ENCODE results near the gene ZSCAN26. TPM values are rescaled to one million over a fixed set of nuclear protein-coding genes. Genes with fewer than 3 reads are reported as not detected.

ZSCAN26 gene
- total and polyA plus RNA-seq, 2 of the 4 experiments (the other 2 are of a cell fraction), result 13.1 to 42.1 TPM

DNA sequence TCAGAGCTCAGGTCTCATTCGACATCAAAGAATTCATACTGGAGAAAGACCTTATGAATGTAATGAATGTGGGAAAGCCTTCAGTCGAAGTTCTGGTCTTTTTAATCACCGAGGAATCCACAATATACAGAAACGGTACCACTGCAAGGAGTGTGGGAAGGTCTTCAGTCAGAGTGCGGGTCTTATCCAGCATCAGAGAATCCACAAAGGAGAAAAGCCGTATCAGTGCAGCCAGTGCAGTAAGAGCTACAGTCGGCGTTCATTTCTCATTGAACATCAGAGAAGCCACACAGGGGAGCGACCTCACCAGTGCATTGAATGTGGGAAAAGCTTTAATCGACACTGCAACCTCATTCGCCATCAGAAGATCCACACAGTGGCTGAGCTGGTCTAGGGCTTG is 34.2 kb upstream of the ZSCAN26 start:
- peaks cover 15 to 21% of the 10 kb centered on the region in 2 experiments for H3K79me1 ChIP-seq (ENCODE audit: low read depth in 1 of 2, low read length in 2 of 2)
- H3K4ac ChIP-seq (ENCODE audit: low read depth, low read length), result no peak overlapping the region
- 0 out of 2 replicates have a peak, but pooled peaks cover 3% of the 10 kb centered on the region for H3K9me3 ChIP-seq (ENCODE audit: control insufficient read depth, insufficient read depth, low read length)
- no peak overlapping the region for H4K8ac ChIP-seq (ENCODE audit: low read depth in 2 of 2, low read length in 2 of 2)
- WGBS, 2 experiments (ENCODE audit: extremely low coverage in 2 of 2, insufficient read length in 1 of 2), result 100% methylated on average over 3 of the region's 11 CpGs; no CpG with 5 or more reads in 1 of the 2 experiments
- no peak for ATAC-seq (ENCODE audit: low read depth)
- H2AK5ac ChIP-seq (ENCODE audit: low read depth, low read length), result no peak overlapping the region
- no peaks in the 10 kb centered on the region for H4K20me1 ChIP-seq (ENCODE audit: insufficient read depth, low read length)
- no peak overlapping the region for H2BK120ac ChIP-seq (ENCODE audit: low read depth, low read length)
- H3K23ac ChIP-seq (ENCODE audit: low read depth, low read length), result no peak overlapping the region
- no peak overlapping the region for H3K14ac ChIP-seq (replicated peaks; ENCODE audit: low read depth, low read length)
- H3K9me1 ChIP-seq (ENCODE audit: insufficient read depth, low read length), result peaks cover 4% of the 10 kb centered on the region; the same call in 1 of the 2 replicates
- no peak overlapping the region for H4K91ac ChIP-seq (ENCODE audit: insufficient read depth, low read depth, low read length)
- TF ChIP-seq RCOR1 (IDR thresholded peaks at IDR 0.05; ENCODE audit: insufficient replicate concordance, low read length), result no peak
- TF ChIP-seq MXI1 (IDR thresholded peaks at IDR 0.05; ENCODE audit: borderline replicate concordance, low read depth, low read length), result no peak
- TF ChIP-seq SMC3 (IDR thresholded peaks at IDR 0.05; ENCODE audit: low read depth, low read length), result no peak
- TF ChIP-seq, protein P1, sequence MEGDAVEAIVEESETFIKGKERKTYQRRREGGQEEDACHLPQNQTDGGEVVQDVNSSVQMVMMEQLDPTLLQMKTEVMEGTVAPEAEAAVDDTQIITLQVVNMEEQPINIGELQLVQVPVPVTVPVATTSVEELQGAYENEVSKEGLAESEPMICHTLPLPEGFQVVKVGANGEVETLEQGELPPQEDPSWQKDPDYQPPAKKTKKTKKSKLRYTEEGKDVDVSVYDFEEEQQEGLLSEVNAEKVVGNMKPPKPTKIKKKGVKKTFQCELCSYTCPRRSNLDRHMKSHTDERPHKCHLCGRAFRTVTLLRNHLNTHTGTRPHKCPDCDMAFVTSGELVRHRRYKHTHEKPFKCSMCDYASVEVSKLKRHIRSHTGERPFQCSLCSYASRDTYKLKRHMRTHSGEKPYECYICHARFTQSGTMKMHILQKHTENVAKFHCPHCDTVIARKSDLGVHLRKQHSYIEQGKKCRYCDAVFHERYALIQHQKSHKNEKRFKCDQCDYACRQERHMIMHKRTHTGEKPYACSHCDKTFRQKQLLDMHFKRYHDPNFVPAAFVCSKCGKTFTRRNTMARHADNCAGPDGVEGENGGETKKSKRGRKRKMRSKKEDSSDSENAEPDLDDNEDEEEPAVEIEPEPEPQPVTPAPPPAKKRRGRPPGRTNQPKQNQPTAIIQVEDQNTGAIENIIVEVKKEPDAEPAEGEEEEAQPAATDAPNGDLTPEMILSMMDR (conservative IDR thresholded peaks at IDR 0.05; ENCODE audit: low read depth, low read length), result no peak
- TF ChIP-seq MAZ (IDR thresholded peaks at IDR 0.05; ENCODE audit: borderline replicate concordance, low read depth, low read length), result no peak
- TF ChIP-seq RFX5 (IDR thresholded peaks at IDR 0.05; ENCODE audit: low read depth, low read length), result no peak
- TF ChIP-seq, protein P2, sequence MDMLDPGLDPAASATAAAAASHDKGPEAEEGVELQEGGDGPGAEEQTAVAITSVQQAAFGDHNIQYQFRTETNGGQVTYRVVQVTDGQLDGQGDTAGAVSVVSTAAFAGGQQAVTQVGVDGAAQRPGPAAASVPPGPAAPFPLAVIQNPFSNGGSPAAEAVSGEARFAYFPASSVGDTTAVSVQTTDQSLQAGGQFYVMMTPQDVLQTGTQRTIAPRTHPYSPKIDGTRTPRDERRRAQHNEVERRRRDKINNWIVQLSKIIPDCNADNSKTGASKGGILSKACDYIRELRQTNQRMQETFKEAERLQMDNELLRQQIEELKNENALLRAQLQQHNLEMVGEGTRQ (IDR thresholded peaks at IDR 0.05; ENCODE audit: low read depth, low read length), result no peak
- no peak for TF ChIP-seq RAD21 (IDR thresholded peaks at IDR 0.05; ENCODE audit: low read length)
- H2AFZ ChIP-seq (replicated peaks; ENCODE audit: low read length, poor library complexity), result no peak overlapping the region
- H2BK20ac ChIP-seq (ENCODE audit: low read depth, low read length), result no peak overlapping the region
- DNase-seq, result no peak
- H3K36me3 ChIP-seq (ENCODE audit: control insufficient read depth, insufficient read depth, low read length), result peaks cover 35% of the 10 kb centered on the region
- H3K4me3 ChIP-seq (ENCODE audit: insufficient read depth, low read depth, low read length), result no peak overlapping the region
- no peak overlapping the region for H3K56ac ChIP-seq (ENCODE audit: extremely low read depth, insufficient read depth, low read length)
- H4K5ac ChIP-seq (ENCODE audit: low read depth, low read length), result no peak overlapping the region
- no peak overlapping the region for H3K9ac ChIP-seq (ENCODE audit: low read depth, low read length)
- H2BK15ac ChIP-seq (ENCODE audit: low read depth, low read length), result no peak overlapping the region
- dilution Hi-C loops (cut with HindIII; ENCODE audit: low sequenced_read_pairs, unreplicated experiment) (no loop called here), intact Hi-C loops (cut with micrococcal nuclease) (no loop called here), in situ Hi-C loops (cut with MboI; ENCODE audit: low sequenced_read_pairs) (no loop called here)
- H3K27me3 ChIP-seq (ENCODE audit: control insufficient read depth, insufficient read depth, low read length), result no peaks in the 10 kb centered on the region
- ChIA-PET POLR2A (ENCODE audit: unreplicated experiment) (no interaction called here), CTCF (no interaction called here)
- no TSS peak for BruUV-seq (replicated peaks)
- no peaks in the 10 kb centered on the region for H3K4me1 ChIP-seq (ENCODE audit: control insufficient read depth, insufficient read depth, low read length)
- H3K4me2 ChIP-seq (ENCODE audit: low read depth, low read length), result no peak overlapping the region
- no peak overlapping the region for H2AK9ac ChIP-seq (replicated peaks; ENCODE audit: low read depth, low read length, poor library complexity)
- no peak overlapping the region for H2BK5ac ChIP-seq (ENCODE audit: low read depth, low read length, poor library complexity, severe bottlenecking)
- H3K27ac ChIP-seq (ENCODE audit: insufficient read depth, low read length), result no peak overlapping the region
- H3K18ac ChIP-seq (ENCODE audit: low read depth, low read length), result no peak overlapping the region

Measured in IMR-90 (cell line).